Stimulated activated CD4-positive, alpha-beta T cell treated with anti-CD3 and anti-CD28 coated beads, Interleukin-1b, Interleukin-23, amount 100 ng/mL, for 4 hours (primary cell): Measurements from ENCODE around the gene C1orf141.
"Not testable (repeated sequence)": the region's sequence is repeated elsewhere in the genome, so short reads cannot be mapped to it uniquely, and the experiment has no call there.

Experiments
- DNase-seq, 2 donors: peaks; one replicate each; pipeline ENCODE4 v3.0.0-alpha.2; 2020; ENCODE audit warnings: low read depth in 2 of 2

The C1orf141 gene

DNA sequence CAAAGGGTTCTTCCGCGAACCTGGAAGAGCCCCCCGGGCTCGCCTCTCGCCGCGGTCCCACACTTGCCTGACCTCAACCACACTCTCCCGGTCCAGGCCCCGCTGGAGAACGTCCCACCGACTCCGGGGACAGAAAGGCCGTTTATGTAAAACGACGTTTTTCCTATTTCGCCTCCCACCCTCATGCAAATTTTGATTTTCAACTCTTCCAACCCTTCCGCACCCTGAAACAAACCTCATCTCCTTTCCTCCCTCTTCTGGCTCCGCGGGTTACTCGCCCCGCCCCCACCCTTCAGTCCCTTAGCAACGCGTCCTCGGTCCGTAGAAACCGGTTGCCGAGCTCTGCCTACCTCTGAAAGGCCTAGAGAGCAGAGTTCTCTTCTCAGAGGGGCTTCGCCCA lies at the start of gene C1orf141:
TSS of gene C1orf141 (minus strand) at position 276 of the 400 bp plus-strand sequence. CDS start 7,730 bp downstream, outside the sequence.
- peak in 1 of 2 donors; percentile 4 for DNase-seq

GRCh38 chr1:67175530-67176087 lies 40.8 kb upstream of the C1orf141 start:
- DNase-seq, result no peak

- no peak for DNase-seq
These were observed 40.0 kb upstream of the C1orf141 start for GRCh38 chr1:67174716-67175284.

DNA sequence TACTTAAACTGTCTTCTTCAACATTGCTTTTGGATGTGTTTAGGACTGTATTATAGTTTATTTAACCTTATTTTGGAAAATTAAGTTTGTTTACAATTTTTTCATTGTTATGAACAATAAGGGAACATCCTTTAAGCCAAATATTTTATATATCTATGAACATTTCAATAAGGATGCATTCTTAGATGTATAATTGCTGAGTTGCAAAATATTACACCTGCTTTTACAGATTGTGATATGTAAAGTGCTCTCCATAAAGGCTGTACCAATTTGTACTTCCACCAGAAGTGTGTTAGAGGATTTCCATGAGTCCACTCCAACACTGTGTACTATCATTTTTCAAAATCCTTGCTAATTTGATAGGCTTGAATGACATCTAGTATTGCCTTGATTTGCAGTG lies 39.2 kb upstream of the C1orf141 start:
- DNase-seq, result no peak

- no peak for DNase-seq
These were observed 37.2 kb upstream of the C1orf141 start for GRCh38 chr1:67171978-67172377.

DNA sequence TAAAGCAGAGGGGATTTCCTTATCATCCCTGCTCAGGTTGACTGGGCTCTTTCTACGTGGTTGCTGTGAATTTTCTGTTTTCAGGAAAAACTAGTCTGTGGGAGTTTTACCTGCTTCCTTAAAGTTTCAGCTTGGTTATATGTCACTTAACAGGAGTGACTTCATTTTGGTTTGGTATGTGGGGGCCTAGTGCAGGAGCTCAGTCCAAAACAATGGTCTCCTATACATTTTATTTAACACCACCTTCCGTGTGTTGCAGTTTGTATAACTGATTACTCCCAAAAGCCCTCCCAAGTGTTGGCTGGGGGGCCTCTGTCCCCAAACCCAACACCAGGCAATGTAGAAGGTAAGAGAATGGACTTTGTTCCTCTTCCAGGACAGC lies 36.8 kb upstream of the C1orf141 start:
- no peak for DNase-seq

DNA sequence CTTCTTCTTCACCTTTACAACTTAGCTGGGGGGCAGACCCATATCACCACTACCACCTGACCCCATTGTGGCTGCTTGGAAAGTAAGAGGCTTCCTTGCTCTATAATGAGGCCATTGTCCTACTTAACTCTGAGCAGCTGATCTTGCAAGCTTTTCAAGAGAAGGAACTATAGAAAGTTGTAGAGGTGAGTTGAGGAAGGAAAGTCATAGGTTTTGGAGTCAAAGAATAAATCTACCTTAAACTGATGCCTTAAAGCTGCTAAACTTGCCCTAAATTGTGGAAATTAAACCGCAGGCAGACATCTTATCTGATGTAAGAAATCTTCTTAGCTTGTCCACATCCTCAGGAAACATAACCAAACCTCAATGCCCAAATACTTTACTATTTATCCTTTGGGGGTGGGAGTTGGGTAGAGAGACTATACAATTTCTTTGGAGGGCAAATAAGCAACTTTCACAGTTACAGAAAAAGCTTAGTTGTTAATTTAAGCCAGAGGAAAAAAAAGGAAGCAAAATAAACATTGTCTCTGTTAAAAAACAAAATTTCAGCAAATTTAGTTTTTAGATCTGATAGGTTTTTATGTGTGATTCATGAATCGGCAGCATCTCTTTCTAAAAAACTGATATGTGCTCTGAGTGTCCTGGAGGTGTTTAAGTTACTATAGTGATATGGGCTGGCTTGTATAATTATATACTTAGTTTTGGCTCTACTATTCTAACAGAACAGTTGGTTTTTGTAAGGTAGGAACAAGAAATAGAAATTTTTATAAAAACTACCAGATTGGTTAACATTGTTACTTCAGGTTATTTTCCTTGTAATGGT lies 36.2 kb upstream of the C1orf141 start:
- DNase-seq, result no peak

DNA sequence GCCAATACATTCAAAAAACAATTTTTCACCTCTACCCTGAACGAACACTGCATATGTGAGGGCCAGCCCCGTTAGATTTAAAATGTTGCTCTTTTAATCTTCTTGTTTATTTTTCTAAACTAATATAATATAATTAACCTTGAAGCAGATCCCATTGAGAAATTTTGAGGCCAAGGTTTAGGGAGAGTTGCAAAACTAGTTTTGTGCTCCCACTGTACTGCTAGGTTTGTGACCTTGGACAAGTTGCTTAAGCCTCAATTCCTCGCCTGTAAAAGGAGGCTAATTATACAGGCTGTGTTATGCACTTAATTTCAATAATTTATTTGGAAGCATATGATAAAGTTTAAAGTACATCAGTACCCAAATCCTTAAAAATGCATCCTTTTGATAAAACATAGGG lies 35.2 kb upstream of the C1orf141 start:
- DNase-seq, result no peak

- DNase-seq, result no peak
These were observed 34.7 kb upstream of the C1orf141 start for GRCh38 chr1:67169496-67169895.

DNA sequence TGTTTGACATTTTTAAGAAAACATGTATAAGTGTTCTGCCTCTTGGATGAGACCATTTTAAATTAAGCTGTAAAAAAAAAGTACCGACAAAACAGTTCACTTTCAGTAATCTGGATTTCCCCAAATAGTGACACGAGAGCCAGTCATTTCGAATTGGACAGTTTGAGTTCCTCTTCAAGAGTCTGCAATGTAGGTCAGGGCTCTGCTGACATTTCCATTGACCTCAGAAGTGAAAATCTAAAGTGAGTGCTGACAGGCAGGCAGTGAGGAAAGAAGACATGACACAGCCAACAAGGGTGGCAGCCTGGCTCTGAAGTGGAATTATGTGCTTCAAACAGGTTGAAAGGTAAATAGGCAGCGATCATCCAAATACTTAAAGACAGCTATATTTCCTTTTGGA lies 31.4 kb upstream of the C1orf141 start, which contains the start of gene IL23R:
TSS of gene IL23R (plus strand) at position 259 of the 400 bp plus-strand sequence. CDS start 1,667 bp downstream, outside the sequence.
- DNase-seq, result no peak

- no peak for DNase-seq
These were observed 30.8 kb upstream of the C1orf141 start for GRCh38 chr1:67165468-67166041.

- no peak for DNase-seq
These were observed 28.2 kb upstream of the C1orf141 start for GRCh38 chr1:67162954-67163353.

- no peak for DNase-seq
These were observed 24.5 kb upstream of the C1orf141 start for GRCh38 chr1:67159233-67159632.

GRCh38 chr1:67158401-67158800 lies 23.6 kb upstream of the C1orf141 start:
- DNase-seq, result no peak

DNA sequence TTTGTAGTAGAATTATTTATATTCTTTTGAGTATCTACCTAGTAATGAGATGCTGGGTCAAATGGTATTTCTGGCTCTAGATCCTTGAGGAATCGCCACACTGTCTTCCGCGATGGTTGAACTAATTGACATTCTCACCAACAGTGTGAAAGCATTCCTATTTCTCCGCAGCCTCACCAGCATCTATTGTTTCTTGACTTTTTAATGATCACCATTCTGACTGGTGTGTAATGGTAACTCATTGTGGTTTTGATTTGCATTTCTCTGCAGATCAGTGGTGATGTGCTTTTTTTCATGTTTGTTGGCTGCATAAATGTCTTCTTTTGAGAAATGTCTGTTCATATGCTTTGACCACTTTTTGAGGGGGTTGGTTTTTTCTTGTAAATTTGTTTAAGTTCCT lies 16.2 kb upstream of the C1orf141 start:
- no peak for DNase-seq

- peak in 1 of 2 donors; percentile 43 for DNase-seq
These were observed 14.5 kb upstream of the C1orf141 start for GRCh38 chr1:67149179-67149770.

DNA sequence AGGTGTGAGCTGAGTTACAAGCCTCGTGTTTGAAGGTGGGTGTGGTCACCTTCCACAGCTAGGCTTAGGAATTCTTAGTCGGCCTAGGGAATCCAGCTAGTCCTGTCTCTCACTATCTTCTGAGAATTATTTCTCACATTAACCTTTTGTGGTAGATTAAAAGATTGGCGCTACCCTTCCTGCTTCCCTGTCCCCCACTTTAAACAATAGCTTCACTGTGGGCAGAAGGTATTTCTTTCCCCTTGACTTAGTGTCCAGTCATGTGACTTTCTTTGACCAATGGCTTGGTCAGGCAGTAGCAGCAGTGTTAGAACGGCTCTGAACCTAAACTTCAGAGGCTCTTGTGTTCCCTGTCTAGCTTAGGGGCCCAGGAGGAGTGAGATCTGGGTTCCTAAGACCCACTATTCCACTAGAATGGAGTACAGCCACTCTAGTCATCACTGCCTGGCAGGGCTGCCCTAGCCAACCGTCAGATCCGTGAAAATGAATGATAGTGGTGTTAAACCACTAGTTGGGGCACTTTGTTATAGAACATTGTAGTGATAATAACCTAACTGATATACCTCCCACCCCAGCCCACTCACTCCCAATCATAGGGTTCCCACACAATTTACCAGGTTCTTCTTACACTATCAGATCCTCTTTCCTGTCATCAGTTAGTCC lies 13.9 kb upstream of the C1orf141 start:
- no peak for DNase-seq

GRCh38 chr1:67147973-67148372 lies 13.2 kb upstream of the C1orf141 start:
- not testable (repeated sequence) for DNase-seq

DNA sequence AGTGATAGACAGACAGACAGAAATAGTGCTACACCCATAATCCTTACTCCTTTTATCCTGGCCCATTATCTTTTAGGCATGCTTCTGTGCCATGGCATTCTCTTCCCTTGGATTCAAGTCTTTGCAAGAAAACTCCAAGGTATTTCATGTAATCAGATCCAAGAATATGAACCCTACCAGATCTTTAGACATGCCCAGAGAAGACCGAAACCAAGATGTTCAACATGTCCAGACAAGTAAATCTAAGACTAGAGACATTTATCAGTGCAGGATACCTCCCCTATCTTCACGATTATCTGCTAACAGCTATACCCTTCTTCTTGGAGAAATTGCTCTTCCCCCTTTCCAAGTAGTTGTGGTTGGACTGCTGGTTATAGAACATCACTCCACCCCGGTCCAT lies 11.8 kb upstream of the C1orf141 start:
- DNase-seq, result no peak

DNA sequence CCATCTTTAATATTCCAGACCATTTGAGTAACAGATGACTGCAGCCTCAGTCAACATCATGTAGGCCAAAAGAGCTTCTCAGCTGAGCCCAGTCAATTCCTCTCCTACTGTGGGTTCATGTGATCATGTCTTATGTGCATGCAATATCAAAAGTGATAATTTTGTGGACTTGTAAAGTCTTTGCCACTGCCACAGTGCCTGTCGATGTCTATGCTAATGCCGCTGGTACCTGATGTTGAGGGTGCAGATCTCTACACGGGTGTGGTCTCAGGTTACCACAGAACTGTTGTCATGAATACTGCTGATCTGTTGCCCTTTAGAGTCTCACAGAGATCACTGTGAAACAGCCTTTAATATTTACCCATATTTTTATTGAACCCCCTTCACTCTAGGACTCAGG lies 11.3 kb upstream of the C1orf141 start:
- no peak for DNase-seq

GRCh38 chr1:67144696-67145095 lies 9.9 kb upstream of the C1orf141 start:
- DNase-seq, result no peak

GRCh38 chr1:67143966-67144365 lies 9.2 kb upstream of the C1orf141 start:
- no peak for DNase-seq
